Right lobe of liver (tissue), 6 donors: ENCODE measurements around the gene ALPG. TPM values are rescaled to one million over a fixed set of nuclear protein-coding genes. Genes with fewer than 3 reads are reported as not detected.
"Not testable (repeated sequence)": the region's sequence is repeated elsewhere in the genome, so short reads cannot be mapped to it uniquely, and the experiment has no call there.

Experiments used
- ATAC-seq, 4 donors: fragments of 200-7000 bp; cut with Tn5 transposase; one replicate each; pipeline ENCODE4 v1.9.1; 2020; ENCODE audit warnings: mild to moderate bottlenecking in 4 of 4, moderate library complexity in 4 of 4
- DNase-seq, 3 donors: peaks; one replicate each; pipeline ENCODE4 v3.0.0-alpha.2; 2020
- H3K27ac ChIP-seq, 3 donors: fragments of 200-600 bp; one replicate each; pipeline ENCODE4 v1.8.0; 2022
- H3K27me3 ChIP-seq, 2 donors: fragments of 200-600 bp; one replicate each; pipeline ENCODE4 v1.8.0; 2022
- H3K36me3 ChIP-seq, 4 donors: fragments of 200-600 bp; sonication (generic) in 1 of 4; one replicate each; pipeline versions ENCODE4 v1.5.1 to v1.8.0; 2017 to 2022; ENCODE audit warnings: control low read depth in 1 of 4
- H3K4me1 ChIP-seq, 4 donors: fragments of 200-600 bp; sonication (generic) in 1 of 4; one replicate each; pipeline versions ENCODE4 v1.5.1 to v1.8.0; 2017 to 2022; ENCODE audit warnings: control low read depth in 1 of 4
- H3K4me3 ChIP-seq, 3 donors: fragments of 200-600 bp; one replicate each; pipeline ENCODE4 v1.8.0; 2022
- H3K9me3 ChIP-seq, 4 donors: fragments of 200-600 bp; sonication (generic) in 1 of 4; one replicate each; pipeline versions ENCODE4 v1.5.1 to v1.8.0; 2017 to 2022; ENCODE audit warnings: control low read depth in 1 of 4
- POLR2A ChIP-seq: fragments of 450-650 bp; IDR thresholded peaks from one replicate; pipeline ENCODE4 v1.6.1; 2017; ENCODE audit warnings: antibody characterized with exemption, mild to moderate bottlenecking
- WGBS: methylation state at CpG from one replicate; pipeline ENCODE4 v1.1.6; 2018; ENCODE audit warnings: low coverage, low lambda C conversion rate; ENCODE audit not compliant: insufficient coverage; ENCODE audit errors: missing lambda C conversion rate; 5-methylcytosine and 5-hydroxymethylcytosine counted together
- intact Hi-C, 2 donors: fragments of 100-400 bp; cut with DNase I; formaldehyde crosslinking; loops; one replicate each; pipeline versions ENCODE4 v1.11.2 to v1.14.1; 2022
- total RNA-seq, 6 experiments: library from RNA; depleted of rRNA in 2 of 6; stranded (reverse); fragments of >200 nt in 2 of 6; fragmentation: NEBNext Ultra II Directional in 3 of 6; extraction: Animal tissue kit (Norgen Biotek cat#: 25700) in 3 of 6; gene quantifications; one replicate each; pipeline versions ENCODE4 v1.1.0 to v1.2.4, GENCODE V29; 2016 to 2023
- TF ChIP-seq, protein P1 (sequence below), 4 donors: fragments of 200-600 bp in 3 of 4; fragments of 450-650 bp in 1 of 4; IDR thresholded peaks; one replicate each; pipeline versions ENCODE4 v1.5.1 to v1.8.0; 2016 to 2022; ENCODE audit warnings: antibody characterized with exemption in 4 of 4, mild to moderate bottlenecking in 2 of 4
- donor health status: DM: no; HTN: yes; CAD: no.
- donor health status: DM: no; HTN: no; CAD: no.
- donor health status: DM: no; HTN: no; CAD: no.
- donor health status: DM: no; HTN: yes; CAD: no.
- donor health status: DM: no; HTN: yes; CAD: no.

ALPG gene
- total RNA-seq, 6 experiments from 2014 or later = not detected

DNA sequence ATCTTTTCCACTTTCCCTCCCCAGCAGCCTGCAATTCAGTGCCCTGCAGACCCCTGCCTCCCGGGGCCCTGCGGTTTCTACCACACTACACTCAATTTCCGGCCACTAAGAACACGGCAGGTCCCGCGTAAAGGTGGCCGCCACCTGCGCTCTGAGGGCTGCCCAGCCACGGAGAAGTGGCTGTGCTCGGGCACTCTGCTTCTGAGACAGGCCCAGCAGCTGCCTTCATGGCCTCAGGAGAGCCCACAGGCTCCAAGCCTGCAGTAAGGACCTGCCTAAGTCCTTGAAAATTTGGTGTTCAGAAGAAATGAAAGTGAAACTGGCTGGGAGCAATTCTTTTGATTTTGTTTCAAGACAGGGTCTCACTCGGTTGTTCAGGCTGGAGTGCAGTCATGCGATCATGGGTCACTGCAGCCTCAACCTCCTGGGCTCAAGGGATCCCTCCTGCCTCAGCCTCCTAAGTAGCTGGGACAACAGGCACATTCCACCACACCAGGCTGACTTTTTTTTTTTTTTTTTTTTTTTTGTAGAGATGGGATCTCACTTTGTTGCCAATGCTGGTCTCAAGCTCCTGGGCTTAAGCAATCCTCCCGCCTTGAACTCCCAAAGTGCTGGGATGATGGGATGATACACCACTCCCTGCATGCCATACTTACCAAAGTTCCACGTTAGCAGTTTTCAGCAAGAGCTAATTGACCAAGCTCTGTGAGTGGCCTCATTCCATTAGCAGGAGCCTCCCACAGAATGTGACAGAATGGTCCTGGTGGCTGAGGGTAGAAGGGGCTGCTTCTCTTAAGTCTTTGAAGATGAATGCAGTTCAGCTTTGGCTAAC is 42.6 kb upstream of the ALPG start:
- TF ChIP-seq, protein P1, sequence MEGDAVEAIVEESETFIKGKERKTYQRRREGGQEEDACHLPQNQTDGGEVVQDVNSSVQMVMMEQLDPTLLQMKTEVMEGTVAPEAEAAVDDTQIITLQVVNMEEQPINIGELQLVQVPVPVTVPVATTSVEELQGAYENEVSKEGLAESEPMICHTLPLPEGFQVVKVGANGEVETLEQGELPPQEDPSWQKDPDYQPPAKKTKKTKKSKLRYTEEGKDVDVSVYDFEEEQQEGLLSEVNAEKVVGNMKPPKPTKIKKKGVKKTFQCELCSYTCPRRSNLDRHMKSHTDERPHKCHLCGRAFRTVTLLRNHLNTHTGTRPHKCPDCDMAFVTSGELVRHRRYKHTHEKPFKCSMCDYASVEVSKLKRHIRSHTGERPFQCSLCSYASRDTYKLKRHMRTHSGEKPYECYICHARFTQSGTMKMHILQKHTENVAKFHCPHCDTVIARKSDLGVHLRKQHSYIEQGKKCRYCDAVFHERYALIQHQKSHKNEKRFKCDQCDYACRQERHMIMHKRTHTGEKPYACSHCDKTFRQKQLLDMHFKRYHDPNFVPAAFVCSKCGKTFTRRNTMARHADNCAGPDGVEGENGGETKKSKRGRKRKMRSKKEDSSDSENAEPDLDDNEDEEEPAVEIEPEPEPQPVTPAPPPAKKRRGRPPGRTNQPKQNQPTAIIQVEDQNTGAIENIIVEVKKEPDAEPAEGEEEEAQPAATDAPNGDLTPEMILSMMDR (IDR thresholded peaks at IDR 0.05) = no peak
- no peak for TF ChIP-seq POLR2A
- WGBS = 48% methylated on average over 4 of the region's 14 CpGs
- H3K27me3 ChIP-seq = no peaks in the 10 kb centered on the region
- DNase-seq = peak in 2 of 3 donors; percentile 14 to 35
- H3K4me1 ChIP-seq = no peaks in the 10 kb centered on the region
- no peak overlapping the region for H3K27ac ChIP-seq
- H3K4me3 ChIP-seq = no peak overlapping the region
- no peaks in the 10 kb centered on the region for H3K9me3 ChIP-seq
- peak in 3 of 4 donors; percentile 21 to 28 (median 22) for ATAC-seq
- intact Hi-C loops = no loop called here
- no peaks in the 10 kb centered on the region for H3K36me3 ChIP-seq

DNA sequence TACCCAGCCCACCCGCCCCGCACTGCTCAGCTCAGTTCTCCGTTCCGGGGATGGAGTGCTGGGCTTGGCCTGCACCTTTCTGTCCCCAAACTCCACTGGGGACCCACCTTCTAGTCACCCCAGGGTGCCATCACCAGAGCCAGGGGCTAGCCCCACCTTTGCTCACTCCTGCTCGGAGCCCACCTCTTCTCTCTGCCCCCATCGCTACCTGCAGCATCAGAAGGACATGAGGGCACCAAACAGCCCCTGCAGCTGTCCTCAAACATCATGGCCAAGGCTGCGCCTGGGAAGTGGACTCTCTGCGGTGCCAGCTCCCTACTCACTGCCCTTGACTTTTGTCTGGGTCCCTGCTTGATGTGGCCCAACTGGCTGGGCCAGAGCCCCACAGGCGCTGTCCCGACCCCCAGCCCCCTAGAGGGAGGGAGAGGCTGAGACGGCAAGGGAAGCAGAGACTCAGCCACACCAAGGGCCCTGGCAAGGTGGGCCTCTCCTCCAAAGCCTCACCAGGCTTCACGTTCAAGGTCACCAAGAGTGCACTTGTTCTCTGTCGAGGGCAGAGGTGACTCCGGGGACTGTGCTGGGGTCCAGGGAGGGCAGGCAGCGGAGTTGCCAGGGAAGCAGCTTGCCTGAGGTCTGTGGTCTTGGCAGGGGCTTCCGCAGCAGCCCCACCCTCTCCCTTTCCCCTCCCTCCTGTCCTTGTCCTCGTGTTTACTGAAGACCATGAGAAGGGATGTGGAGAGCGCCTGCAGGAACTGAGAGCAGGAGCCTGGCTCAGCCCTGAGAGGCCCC is 41.6 kb upstream of the ALPG start:
- H3K9me3 ChIP-seq, ATAC-seq, H3K36me3 ChIP-seq, H3K4me3 ChIP-seq, intact Hi-C loops, H3K27ac ChIP-seq, H3K4me1 ChIP-seq, H3K27me3 ChIP-seq: not testable (repeated sequence)
- peak in 2 of 3 donors; percentile 27 to 36 for DNase-seq
- WGBS = 90% methylated on average over 2 of the region's 18 CpGs

DNA sequence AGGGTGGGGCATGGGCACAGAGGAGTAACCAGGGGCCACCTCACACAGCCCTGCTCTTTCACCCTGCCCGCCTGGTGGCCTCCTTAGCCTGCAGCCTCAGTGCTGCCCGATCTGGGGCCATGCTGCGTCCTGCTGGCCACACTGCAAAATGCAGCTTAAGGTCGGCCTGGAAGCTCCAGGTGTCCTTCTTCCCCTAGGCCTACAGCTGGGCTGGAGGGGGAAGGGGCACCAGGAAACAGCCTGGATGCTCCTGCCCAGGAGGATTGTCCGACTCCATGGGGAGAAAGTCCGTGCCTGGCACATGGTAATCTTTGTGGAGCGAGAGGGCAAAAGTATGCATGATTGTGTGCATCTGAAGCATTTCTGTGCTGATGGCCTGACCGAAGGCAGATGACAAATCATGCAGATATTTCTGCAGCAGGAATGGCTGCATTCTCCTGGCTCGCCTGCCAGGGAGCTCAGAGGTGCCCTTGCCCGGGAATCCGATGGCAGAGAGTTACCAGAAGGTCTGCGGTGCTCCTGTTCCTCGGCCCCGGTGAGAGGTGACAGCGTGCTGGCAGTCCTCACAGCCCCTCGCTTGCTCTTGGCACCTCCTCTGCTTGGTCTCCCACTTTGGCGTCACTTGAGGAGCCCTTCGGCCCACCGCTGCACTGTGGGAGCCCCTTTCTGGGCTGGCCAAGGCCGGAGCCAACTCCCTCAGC is 40.9 kb upstream of the ALPG start:
- no peak overlapping the region for H3K4me3 ChIP-seq
- no peaks in the 10 kb centered on the region for H3K9me3 ChIP-seq
- no peaks in the 10 kb centered on the region for H3K4me1 ChIP-seq
- intact Hi-C loops = no loop called here
- H3K27ac ChIP-seq = no peak overlapping the region
- DNase-seq = peak in 2 of 3 donors; percentile 33 to 44
- no peaks in the 10 kb centered on the region for H3K36me3 ChIP-seq
- H3K27me3 ChIP-seq = no peaks in the 10 kb centered on the region
- no peak for TF ChIP-seq POLR2A
- TF ChIP-seq, protein P1 (IDR thresholded peaks at IDR 0.05) = peak in 2 of 4 donors; percentile 14 to 17
- 17% methylated on average over 1 of the region's 20 CpGs for WGBS
- peak; percentile 26 to 69 (median 57) for ATAC-seq

DNA sequence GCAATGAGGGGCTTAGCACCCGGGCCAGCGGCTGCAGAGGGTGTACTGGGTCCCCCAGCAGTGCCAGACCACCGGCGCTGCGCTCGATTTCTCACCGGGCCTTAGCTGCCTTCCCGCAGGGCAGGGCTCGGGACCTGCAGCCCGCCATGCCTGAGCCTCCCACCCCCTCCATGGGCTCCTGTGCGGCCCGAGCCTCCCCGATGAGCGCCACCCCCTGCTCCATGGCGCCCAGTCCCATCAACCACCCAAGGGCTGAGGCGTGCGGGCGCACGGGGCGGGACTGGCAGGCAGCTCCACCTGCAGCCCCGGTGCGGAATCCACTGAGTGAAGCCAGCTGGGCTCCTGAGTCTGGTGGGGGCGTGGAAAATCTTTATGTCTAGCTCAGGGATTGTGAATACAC is 40.2 kb upstream of the ALPG start:
- H3K27me3 ChIP-seq, H3K27ac ChIP-seq, H3K4me3 ChIP-seq, H3K36me3 ChIP-seq, intact Hi-C loops, H3K9me3 ChIP-seq, H3K4me1 ChIP-seq, ATAC-seq: not testable (repeated sequence)
- DNase-seq = peak in 1 of 3 donors; percentile 30
- WGBS = 40% methylated on average over 1 of the region's 23 CpGs

DNA sequence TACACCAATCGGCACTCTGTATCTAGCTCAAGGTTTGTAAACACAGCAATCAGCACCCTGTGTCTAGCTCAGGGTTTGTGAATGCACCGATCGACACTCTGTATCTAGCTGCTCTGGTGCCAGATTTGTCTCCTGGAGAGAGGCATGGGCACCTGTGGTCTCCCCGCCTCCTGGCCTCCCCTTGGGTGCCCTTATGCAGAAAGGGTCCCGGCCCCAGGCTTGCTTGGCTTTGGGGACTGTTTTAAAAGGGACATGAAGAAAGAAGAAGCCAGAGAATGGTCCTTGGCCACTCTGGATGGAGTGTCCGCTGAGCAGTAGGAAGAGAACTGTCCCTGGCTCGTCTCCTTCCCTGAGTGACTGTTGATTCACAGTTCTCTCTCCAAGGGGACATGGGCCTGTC is 39.6 kb upstream of the ALPG start:
- intact Hi-C loops = no loop called here
- DNase-seq = no peak
- TF ChIP-seq, protein P1 (IDR thresholded peaks at IDR 0.05) = no peak
- no peak for TF ChIP-seq POLR2A
- Histone ChIP-seq H3K4me1 (no peaks in the 10 kb centered on the region), H3K36me3 (no peaks in the 10 kb centered on the region), H3K9me3 (no peaks in the 10 kb centered on the region), H3K27me3 (no peaks in the 10 kb centered on the region), H3K27ac (no peak overlapping the region), H3K4me3 (no peak overlapping the region)
- ATAC-seq = no peak
- 52% methylated on average over 3 of the region's 7 CpGs for WGBS
